Colonic mucosa (tissue), 4 donors: ENCODE measurements around the gene PTPRT. TPM values are rescaled to one million over a fixed set of nuclear protein-coding genes. Genes with fewer than 3 reads are reported as not detected.

Experiments
- DNase-seq: peaks from one replicate; pipeline ENCODE4 v3.0.0-alpha.2; 2020
- H3K27ac ChIP-seq: fragments of 200-600 bp; one replicate; pipeline ENCODE4 v1.8.0; 2021
- H3K27me3 ChIP-seq: fragments of 200-600 bp; one replicate; pipeline ENCODE4 v1.8.0; 2021
- H3K36me3 ChIP-seq: fragments of 200-600 bp; one replicate; pipeline ENCODE4 v1.8.0; 2021
- H3K4me1 ChIP-seq: fragments of 200-600 bp; one replicate; pipeline ENCODE4 v1.8.0; 2021; ENCODE audit warnings: mild to moderate bottlenecking
- H3K4me3 ChIP-seq: fragments of 200-600 bp; one replicate; pipeline ENCODE4 v1.8.0; 2021
- H3K9ac ChIP-seq, 2 donors: one replicate each; pipeline ENCODE4 v1.7.0; 2013; ENCODE audit warnings: control low read depth in 2 of 2, low read depth in 2 of 2, low read length in 2 of 2
- H3K9me3 ChIP-seq: fragments of 200-600 bp; one replicate; pipeline ENCODE4 v1.8.0; 2021
- CTCF ChIP-seq: fragments of 200-600 bp; IDR thresholded peaks from one replicate; pipeline ENCODE4 v1.8.0; 2022; ENCODE audit warnings: antibody characterized with exemption, mild to moderate bottlenecking
- intact Hi-C: fragments of 100-400 bp; cut with DNase I; formaldehyde crosslinking; loops from one replicate; pipeline ENCODE4 v1.14.1; 2022
- total RNA-seq, 2 donors: library from RNA; stranded (reverse); fragmentation: NEBNext Ultra II Directional in 1 of 2; extraction: Animal tissue kit (Norgen Biotek cat#: 25700) in 1 of 2; gene quantifications; one replicate each; pipeline ENCODE4 v1.2.1, GENCODE V29; 2021
- donor health status: healthy.
- donor health status: DM: no; HTN: no; CAD: no.
- donor health status: DM: no; HTN: no; CAD: no.

PTPRT gene
- total RNA-seq, 2 donors from 2014 or later, result 0.11 to 0.12 TPM

GRCh38 chr20:42734660-42735368 lies 454.9 kb downstream of the PTPRT start:
- intact Hi-C loops, result no loop called here

GRCh38 chr20:42721923-42722322 lies 467.8 kb downstream of the PTPRT start:
- no peak for TF ChIP-seq CTCF
- Histone ChIP-seq H3K27ac (no peak overlapping the region), H3K9ac (no peak overlapping the region), H3K4me3 (no peak overlapping the region), H3K4me1 (no peaks in the 10 kb centered on the region), H3K36me3 (no peaks in the 10 kb centered on the region), H3K9me3 (no peaks in the 10 kb centered on the region), H3K27me3 (no peaks in the 10 kb centered on the region)
- intact Hi-C loops, result no loop called here
- DNase-seq, result no peak

More at GRCh38 chr20:42734660-42735368, 454.9 kb downstream of the PTPRT start:
- Histone ChIP-seq H3K9me3 (no peaks in the 10 kb centered on the region), H3K9ac (no peak overlapping the region), H3K27me3 (no peaks in the 10 kb centered on the region), H3K4me3 (no peak overlapping the region), H3K36me3 (no peaks in the 10 kb centered on the region), H3K27ac (no peak overlapping the region), H3K4me1 (no peaks in the 10 kb centered on the region)
- DNase-seq, result no peak
- TF ChIP-seq CTCF, result no peak

- Histone ChIP-seq H3K4me1 (no peaks in the 10 kb centered on the region), H3K4me3 (no peak overlapping the region), H3K9ac (no peak overlapping the region), H3K27me3 (no peaks in the 10 kb centered on the region), H3K9me3 (no peaks in the 10 kb centered on the region), H3K27ac (no peak overlapping the region), H3K36me3 (no peaks in the 10 kb centered on the region)
- no peak for DNase-seq
- no peak for TF ChIP-seq CTCF
- intact Hi-C loops, result no loop called here
Measured at GRCh38 chr20:42714298-42715141, 475.2 kb downstream of the PTPRT start.

GRCh38 chr20:42708266-42708665 lies 481.4 kb downstream of the PTPRT start:
- Histone ChIP-seq H3K36me3 (no peaks in the 10 kb centered on the region), H3K4me3 (no peak overlapping the region), H3K9ac (no peak overlapping the region), H3K27me3 (no peaks in the 10 kb centered on the region), H3K9me3 (no peaks in the 10 kb centered on the region), H3K27ac (no peak overlapping the region), H3K4me1 (no peaks in the 10 kb centered on the region)
- no peak for DNase-seq
- intact Hi-C loops, result no loop called here
- TF ChIP-seq CTCF, result no peak

- Histone ChIP-seq H3K4me1 (no peaks in the 10 kb centered on the region), H3K27me3 (no peaks in the 10 kb centered on the region), H3K9me3 (no peaks in the 10 kb centered on the region), H3K4me3 (no peak overlapping the region), H3K27ac (no peak overlapping the region), H3K36me3 (no peaks in the 10 kb centered on the region), H3K9ac (no peak overlapping the region)
- no peak for DNase-seq
- no peak for TF ChIP-seq CTCF
- intact Hi-C loops, result no loop called here
Measured at GRCh38 chr20:42706759-42707158, 482.9 kb downstream of the PTPRT start.
